ENCODE results near the gene RPS6KA1. TPM values are rescaled to one million over a fixed set of nuclear protein-coding genes. Genes with fewer than 3 reads are reported as not detected.
A peak's percentile ranks its signal among the peaks of the same experiment; 100 is the strongest.
"Not testable (repeated sequence)": the region's sequence is repeated elsewhere in the genome, so short reads cannot be mapped to it uniquely, and the experiment has no call there.

Gene RPS6KA1
- 3.3 TPM for total RNA-seq
- long read RNA-seq, partial matches to known transcripts, result 0 of 1 reads
- long read RNA-seq, other reads (novel, unspliced or antisense), result 0 of 1 reads

GRCh38 chr1:26529655-26530409 is at the start of gene RPS6KA1:
Gene RPS6KA1, plus strand, starts transcription at chr1:26529761. Its CDS starts 160 bp downstream, at chr1:26529921.
- intact Hi-C loops (cut with DNase I), result no loop called here
- DNase-seq (ENCODE audit: low spot score), result peak; percentile 90

GRCh38 chr1:26482921-26483320 is 46.6 kb upstream of the RPS6KA1 start:
- no peak for DNase-seq (ENCODE audit: low spot score)
- intact Hi-C loops (cut with DNase I), result no loop called here

- no peak for DNase-seq (ENCODE audit: low spot score)
- intact Hi-C loops (cut with DNase I), result no loop called here
Observed at GRCh38 chr1:26483980-26484379, 45.6 kb upstream of the RPS6KA1 start.

- intact Hi-C loops (cut with DNase I), result no loop called here
- no peak for DNase-seq (ENCODE audit: low spot score)
Observed at GRCh38 chr1:26490155-26490554, 39.4 kb upstream of the RPS6KA1 start.

GRCh38 chr1:26493267-26493666 is 36.3 kb upstream of the RPS6KA1 start:
- intact Hi-C loops (cut with DNase I), result no loop called here
- no peak for DNase-seq (ENCODE audit: low spot score)

GRCh38 chr1:26493938-26494337 is 35.6 kb upstream of the RPS6KA1 start:
- intact Hi-C loops (cut with DNase I), result no loop called here
- no peak for DNase-seq (ENCODE audit: low spot score)

- intact Hi-C loops (cut with DNase I), result no loop called here
- no peak for DNase-seq (ENCODE audit: low spot score)
Observed at GRCh38 chr1:26496861-26497260, 32.7 kb upstream of the RPS6KA1 start.

- intact Hi-C loops (cut with DNase I), result no loop called here
Observed at GRCh38 chr1:26498894-26499293, 30.7 kb upstream of the RPS6KA1 start.

GRCh38 chr1:26500488-26501175 is 28.9 kb upstream of the RPS6KA1 start:
- peak; percentile 97 for DNase-seq (ENCODE audit: low spot score)
- intact Hi-C loops (cut with DNase I), result loop anchor here (2.0 kb wide), 2 partner anchors 28 to 68 kb away; partner anchors contain the start of genes DHDDS and HMGN2

More at GRCh38 chr1:26498894-26499293, 30.7 kb upstream of the RPS6KA1 start:
- DNase-seq (ENCODE audit: low spot score), result no peak

GRCh38 chr1:26510711-26511110 is 18.9 kb upstream of the RPS6KA1 start:
- DNase-seq (ENCODE audit: low spot score); intact Hi-C loops (cut with DNase I): not testable (repeated sequence)

GRCh38 chr1:26515836-26516235 is 13.7 kb upstream of the RPS6KA1 start:
- intact Hi-C loops (cut with DNase I); DNase-seq (ENCODE audit: low spot score): not testable (repeated sequence)

GRCh38 chr1:26516987-26517765 is 12.4 kb upstream of the RPS6KA1 start:
- no peak for DNase-seq (ENCODE audit: low spot score)
- intact Hi-C loops (cut with DNase I), result no loop called here

GRCh38 chr1:26517766-26518049 is 11.9 kb upstream of the RPS6KA1 start:
- intact Hi-C loops (cut with DNase I), result no loop called here
- DNase-seq (ENCODE audit: low spot score), result no peak

GRCh38 chr1:26518355-26518754 is 11.2 kb upstream of the RPS6KA1 start:
- intact Hi-C loops (cut with DNase I), result no loop called here
- DNase-seq (ENCODE audit: low spot score), result no peak

- intact Hi-C loops (cut with DNase I), result no loop called here
- no peak for DNase-seq (ENCODE audit: low spot score)
Observed at GRCh38 chr1:26520339-26520738, 9.2 kb upstream of the RPS6KA1 start.

GRCh38 chr1:26521669-26522030 is 7.9 kb upstream of the RPS6KA1 start:
- DNase-seq (ENCODE audit: low spot score), result no peak
- intact Hi-C loops (cut with DNase I), result no loop called here

- no peak for DNase-seq (ENCODE audit: low spot score)
- intact Hi-C loops (cut with DNase I), result no loop called here
Observed at GRCh38 chr1:26522073-26522472, 7.5 kb upstream of the RPS6KA1 start.

GRCh38 chr1:26524181-26524580 is 5.4 kb upstream of the RPS6KA1 start:
- no peak for DNase-seq (ENCODE audit: low spot score)
- intact Hi-C loops (cut with DNase I), result no loop called here

GRCh38 chr1:26526287-26526686 is 3.3 kb upstream of the RPS6KA1 start:
- no peak for DNase-seq (ENCODE audit: low spot score)
- intact Hi-C loops (cut with DNase I), result no loop called here

- DNase-seq (ENCODE audit: low spot score), result no peak
- intact Hi-C loops (cut with DNase I), result no loop called here
Observed at GRCh38 chr1:26529405-26529654, 231 bp upstream of the RPS6KA1 start.

- intact Hi-C loops (cut with DNase I), result no loop called here
- DNase-seq (ENCODE audit: low spot score), result no peak
Observed at GRCh38 chr1:26530410-26530894, 891 bp downstream of the RPS6KA1 start.

Measured in cardiac septum (tissue), 1 donor.